Retinal pigment epithelial cell (primary cell): ENCODE measurements around the gene ST13.
"Not testable (repeated sequence)": the region's sequence is repeated elsewhere in the genome, so short reads cannot be mapped to it uniquely, and the experiment has no call there.

ENCODE experiments used
- DNase-seq: peaks from one replicate; pipeline ENCODE4 v3.0.0-alpha.2; 2010; ENCODE audit warnings: low read depth
- H3K4me3 ChIP-seq: 2 replicates; pipeline ENCODE4 v1.5.1; 2011; ENCODE audit warnings: mild to moderate bottlenecking, low read length, control low read depth, moderate library complexity
- TF ChIP-seq, protein P1 (sequence below): conservative IDR thresholded peaks from 2 replicates; pipeline ENCODE4 v1.5.1; 2011; ENCODE audit warnings: low read depth, low read length, control low read depth, inconsistent platforms

Gene ST13

GRCh38 chr22:40789131-40789530 is 67.3 kb downstream of the ST13 start:
- no peak overlapping the region for H3K4me3 ChIP-seq
- no peak for DNase-seq
- TF ChIP-seq, protein P1, sequence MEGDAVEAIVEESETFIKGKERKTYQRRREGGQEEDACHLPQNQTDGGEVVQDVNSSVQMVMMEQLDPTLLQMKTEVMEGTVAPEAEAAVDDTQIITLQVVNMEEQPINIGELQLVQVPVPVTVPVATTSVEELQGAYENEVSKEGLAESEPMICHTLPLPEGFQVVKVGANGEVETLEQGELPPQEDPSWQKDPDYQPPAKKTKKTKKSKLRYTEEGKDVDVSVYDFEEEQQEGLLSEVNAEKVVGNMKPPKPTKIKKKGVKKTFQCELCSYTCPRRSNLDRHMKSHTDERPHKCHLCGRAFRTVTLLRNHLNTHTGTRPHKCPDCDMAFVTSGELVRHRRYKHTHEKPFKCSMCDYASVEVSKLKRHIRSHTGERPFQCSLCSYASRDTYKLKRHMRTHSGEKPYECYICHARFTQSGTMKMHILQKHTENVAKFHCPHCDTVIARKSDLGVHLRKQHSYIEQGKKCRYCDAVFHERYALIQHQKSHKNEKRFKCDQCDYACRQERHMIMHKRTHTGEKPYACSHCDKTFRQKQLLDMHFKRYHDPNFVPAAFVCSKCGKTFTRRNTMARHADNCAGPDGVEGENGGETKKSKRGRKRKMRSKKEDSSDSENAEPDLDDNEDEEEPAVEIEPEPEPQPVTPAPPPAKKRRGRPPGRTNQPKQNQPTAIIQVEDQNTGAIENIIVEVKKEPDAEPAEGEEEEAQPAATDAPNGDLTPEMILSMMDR: no peak

DNA sequence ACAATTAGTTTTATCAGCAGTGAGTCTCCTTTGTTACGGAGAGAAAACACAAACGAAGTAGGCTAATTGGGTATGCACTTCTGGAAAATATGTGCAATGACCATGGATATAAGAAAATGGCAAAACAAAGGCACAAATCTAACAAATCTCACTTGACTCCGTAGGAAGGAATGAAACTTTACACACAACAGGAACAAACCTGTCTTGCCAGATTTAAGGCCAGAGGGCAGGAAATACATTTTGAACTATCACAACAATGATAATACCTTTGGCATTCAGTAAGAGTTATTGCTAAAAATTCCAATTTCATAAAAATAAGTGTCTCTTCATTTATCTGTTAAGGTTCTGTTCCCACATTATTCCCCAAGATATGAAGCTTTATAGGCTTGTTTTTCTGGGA is 73.9 kb downstream of the ST13 start:
- H3K4me3 ChIP-seq: no peak overlapping the region
- no peak for DNase-seq
- TF ChIP-seq, protein P1: no peak

- H3K4me3 ChIP-seq, DNase-seq: not testable (repeated sequence)
These were observed 74.7 kb downstream of the ST13 start for GRCh38 chr22:40781749-40782148.
